Anterior cingulate cortex (tissue), 58 donors: ENCODE results near the gene MOB3C.

Experiments
- DNase-seq, 58 donors: peaks; one replicate each; lab custom pipeline; 2025; lab: John Stamatoyannopoulos, UW

The MOB3C gene

GRCh38 chr1:46580140-46580903 is 36.3 kb downstream of the MOB3C start:
- DNase-seq = no peak

GRCh38 chr1:46577671-46578070 is 38.9 kb downstream of the MOB3C start:
- DNase-seq = no peak

- peak in 4 of 58 donors; percentile 18 to 48 (median 31) for DNase-seq
Measured at GRCh38 chr1:46576596-46576995, 40.0 kb downstream of the MOB3C start.

GRCh38 chr1:46575778-46576177 is 40.8 kb downstream of the MOB3C start:
- no peak for DNase-seq

- DNase-seq = no peak
Measured at GRCh38 chr1:46575300-46575699, 41.3 kb downstream of the MOB3C start.

GRCh38 chr1:46571691-46572225 is 44.9 kb downstream of the MOB3C start:
- peak in 10 of 58 donors; percentile 11 to 39 (median 17) for DNase-seq

- DNase-seq = no peak
Measured at GRCh38 chr1:46569884-46570725, 46.5 kb downstream of the MOB3C start.

GRCh38 chr1:46569116-46569515 is 47.5 kb downstream of the MOB3C start:
- DNase-seq = no peak

- no peak for DNase-seq
Measured at GRCh38 chr1:46568461-46568891, 48.1 kb downstream of the MOB3C start.

- no peak for DNase-seq
Measured at GRCh38 chr1:46563341-46563740, 53.3 kb downstream of the MOB3C start.

- no peak for DNase-seq
Measured at GRCh38 chr1:46562498-46562897, 54.1 kb downstream of the MOB3C start.

GRCh38 chr1:46558966-46559365 is 57.6 kb downstream of the MOB3C start:
- DNase-seq = no peak

- DNase-seq = peak in 6 of 58 donors; percentile 16 to 66 (median 26)
Measured at GRCh38 chr1:46558141-46558963, 58.3 kb downstream of the MOB3C start.
